Bronchus fibroblast of lung (primary cell): ENCODE data around the gene IPO11. TPM values are rescaled to one million over a fixed set of nuclear protein-coding genes. Genes with fewer than 3 reads are reported as not detected.

Experiments used
- total RNA-seq: library from RNA; depleted of rRNA; stranded (reverse); fragments of >200 nt; gene quantifications from 2 replicates; pipeline ENCODE4 v1.2.3, GENCODE V29; 2015

Gene IPO11
- total RNA-seq, result 14.1 and 14.3 TPM in 2 replicates

GRCh38 chr5:62412549-62413329 is at the start of gene IPO11:
IPO11 (plus strand) TSS chr5:62412763; CDS start chr5:62437280, 24,517 bp downstream.

GRCh38 chr5:62403411-62404250 is 8.9 kb upstream of the IPO11 start, which contains the start of gene DIMT1:
DIMT1 (minus strand) TSS chr5:62403905; CDS start chr5:62403772, 133 bp downstream.

GRCh38 chr5:62578540-62578939 is 166.0 kb downstream of the IPO11 start, which contains the start of gene LRRC70:
LRRC70 (plus strand) TSS chr5:62578819; CDS start chr5:62579439, 620 bp downstream.

Other genes starting within 250 kb of the IPO11 start
- gene KIF2A, start 106.6 kb upstream of the IPO11 start, total RNA-seq, result 28.5 and 34.0 TPM in 2 replicates
- 33.0 and 35.1 TPM in 2 replicates for gene DIMT1, start 8.9 kb upstream of the IPO11 start, total RNA-seq
- 0.17 and 0.30 TPM in 2 replicates for gene LRRC70, start 166.1 kb downstream of the IPO11 start, total RNA-seq